Measurements from ENCODE around the gene CRLF1. TPM values are rescaled to one million over a fixed set of nuclear protein-coding genes. Genes with fewer than 3 reads are reported as not detected.
A peak's percentile ranks its signal among the peaks of the same experiment; 100 is the strongest.

Gene CRLF1
- total and polyA plus RNA-seq, 2 experiments from 2014 or later: 8.6 to 59.2 TPM

DNA sequence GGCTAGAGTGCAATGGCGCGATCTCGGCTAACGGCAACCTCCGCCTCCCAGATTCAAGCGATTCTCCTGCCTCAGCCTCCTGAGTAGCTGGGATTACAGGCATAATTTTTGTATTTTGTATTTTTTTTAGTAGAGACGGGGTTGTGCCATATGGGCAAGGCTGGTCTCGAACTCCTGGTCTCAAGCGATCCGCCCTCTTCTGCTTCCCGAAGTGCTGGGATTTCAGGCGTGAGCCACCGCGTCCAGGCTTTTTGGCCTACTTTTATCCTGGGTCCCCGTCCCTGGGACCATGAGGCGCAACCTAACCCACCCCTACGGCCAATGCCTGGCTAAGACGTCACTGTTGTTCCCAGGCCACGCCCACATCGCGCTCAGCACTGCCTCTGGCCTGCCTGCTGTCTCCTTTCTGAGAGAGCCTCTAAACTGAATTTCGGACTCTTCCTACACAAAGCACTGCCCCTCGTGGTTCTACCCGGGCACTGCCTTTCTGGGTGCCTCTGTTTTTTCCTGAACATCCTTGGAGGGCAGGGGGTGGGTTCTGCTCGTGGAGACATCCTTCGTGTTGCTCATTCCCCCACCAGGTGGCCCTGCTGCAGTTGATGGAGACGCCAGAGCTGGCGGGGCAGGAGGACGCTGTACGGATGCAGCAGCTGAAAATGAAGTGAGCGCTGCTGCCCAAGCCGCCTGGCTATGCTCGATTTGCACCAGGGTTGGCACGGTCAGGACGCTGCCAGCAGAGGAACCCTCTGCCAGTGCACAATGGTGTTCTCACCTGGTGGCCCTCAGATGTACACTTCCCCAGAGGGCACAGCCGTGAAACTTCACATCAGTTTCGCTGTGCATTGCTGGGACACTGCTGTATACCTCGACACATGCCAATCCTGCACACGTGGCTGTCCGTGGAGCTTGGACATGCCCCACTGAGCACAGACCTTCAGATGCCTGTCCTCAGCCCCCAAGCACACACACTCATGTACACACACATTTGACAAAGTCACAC, 16.0 kb downstream of the CRLF1 start:
- Histone ChIP-seq H3K27me3 (replicated peaks; ENCODE audit: insufficient read depth) (no peaks in the 10 kb centered on the region), H3K36me3 (ENCODE audit: low read depth) (no peaks in the 10 kb centered on the region), H3K9me2 (ENCODE audit: insufficient read depth) (no peaks in the 10 kb centered on the region), H2AFZ (no peak overlapping the region), H3F3A (ENCODE audit: insufficient read depth) (peaks cover 13% of the 10 kb centered on the region), H3K79me2 (ENCODE audit: insufficient read depth) (no peaks in the 10 kb centered on the region), H3K9ac (no peak overlapping the region), H3K9me3 (ENCODE audit: low read depth) (no peaks in the 10 kb centered on the region), H3K4me1 (ENCODE audit: insufficient read depth) (peaks cover 7% of the 10 kb centered on the region; the same call in 1 of the 2 replicates), H3K4me2 (ENCODE audit: unreplicated experiment) (peak overlapping the region; percentile 84), H4K20me1 (ENCODE audit: insufficient read depth) (no peaks in the 10 kb centered on the region), H3K27ac (no peak overlapping the region), H3K4me3 (peak overlapping the region; percentile 79; the same call in 1 of the 2 replicates)
- WGBS, 2 experiments (ENCODE audit: low coverage in 1 of 2, low lambda C conversion rate in 2 of 2, missing lambda C conversion rate in 2 of 2): 84 to 86% methylated on average over 40 of the region's 40 CpGs
- DNase-seq: no peak
- in situ Hi-C loops (cut with MboI): loop anchor here (25.0 kb wide), 1 partner anchor 128 kb away; no protein-coding TSS in a partner anchor
- TF ChIP-seq EZH2 (IDR thresholded peaks at IDR 0.05; ENCODE audit: insufficient read depth, poor library complexity, severe bottlenecking): no peak
- no peak for TF ChIP-seq EZH2phosphoT487 (IDR thresholded peaks at IDR 0.05; ENCODE audit: insufficient read depth, low read depth)

DNA sequence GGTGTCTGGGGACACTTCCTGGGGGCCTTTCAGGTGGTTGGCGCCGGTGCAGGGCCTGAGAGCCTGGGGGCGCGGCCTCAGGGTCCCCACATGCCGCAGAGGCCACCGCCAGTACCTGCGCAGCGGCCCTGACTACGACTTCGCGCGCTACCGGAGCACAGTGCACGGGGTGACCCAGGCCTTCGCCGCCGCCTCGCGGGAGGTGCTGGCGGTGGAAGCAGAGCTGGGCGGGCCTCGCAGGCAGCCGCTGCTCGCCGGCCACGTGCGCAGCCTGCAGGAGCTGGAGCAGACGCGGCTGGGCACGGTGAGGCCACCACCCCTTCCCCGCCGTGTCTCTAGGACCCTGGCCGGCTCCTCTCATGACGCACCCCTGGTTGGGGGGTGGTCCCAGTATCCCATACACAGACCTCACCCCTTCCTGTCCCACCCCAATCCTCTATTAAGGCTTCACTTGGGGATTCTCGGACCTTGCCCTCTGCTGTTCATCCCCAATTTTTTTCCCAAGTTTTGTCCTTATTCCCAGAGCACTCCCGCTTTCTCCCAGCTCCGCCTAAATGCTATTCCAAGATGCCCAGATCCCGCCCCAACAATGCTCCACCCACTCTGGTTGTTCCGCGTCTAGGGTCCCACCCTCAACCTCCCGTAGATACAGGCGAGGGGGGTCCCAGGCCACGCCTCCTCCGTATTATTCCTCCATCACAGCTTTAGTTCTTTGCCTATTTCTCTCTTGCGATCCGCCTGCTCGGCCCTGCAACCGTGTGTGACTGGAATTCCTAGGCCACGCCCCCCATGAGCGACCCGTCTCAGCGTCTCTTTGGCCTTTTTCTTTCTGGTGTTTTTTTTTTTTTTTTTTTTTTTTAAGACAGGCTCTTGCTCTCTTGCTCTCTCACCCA, 17.0 kb downstream of the CRLF1 start:
- Histone ChIP-seq H3K4me3 (peak overlapping the region; percentile 79), H4K20me1 (ENCODE audit: insufficient read depth) (no peaks in the 10 kb centered on the region), H3K79me2 (ENCODE audit: insufficient read depth) (no peaks in the 10 kb centered on the region), H3K4me1 (ENCODE audit: insufficient read depth) (peaks cover 7% of the 10 kb centered on the region; the same call in 1 of the 2 replicates), H3K9me2 (ENCODE audit: insufficient read depth) (no peaks in the 10 kb centered on the region), H3K36me3 (ENCODE audit: low read depth) (no peaks in the 10 kb centered on the region), H3K9me3 (ENCODE audit: low read depth) (no peaks in the 10 kb centered on the region), H2AFZ (peak overlapping the region; percentile 88), H3K27me3 (replicated peaks; ENCODE audit: insufficient read depth) (no peaks in the 10 kb centered on the region), H3K27ac (peak overlapping the region; percentile 65), H3K9ac (peak overlapping the region; percentile 76), H3F3A (ENCODE audit: insufficient read depth) (peaks cover 13% of the 10 kb centered on the region), H3K4me2 (ENCODE audit: unreplicated experiment) (peak overlapping the region; percentile 84)
- in situ Hi-C loops (cut with MboI): loop anchor here (25.0 kb wide), 1 partner anchor 127 kb away; no protein-coding TSS in a partner anchor
- peak; percentile 91 for DNase-seq
- TF ChIP-seq EZH2phosphoT487 (IDR thresholded peaks at IDR 0.05; ENCODE audit: insufficient read depth, low read depth) (no peak), EZH2 (IDR thresholded peaks at IDR 0.05; ENCODE audit: insufficient read depth, poor library complexity, severe bottlenecking) (no peak)
- WGBS, 2 experiments (ENCODE audit: low coverage in 1 of 2, low lambda C conversion rate in 2 of 2, missing lambda C conversion rate in 2 of 2): 8 to 9% methylated on average over 44 to 47 of the region's 52 CpGs

DNA sequence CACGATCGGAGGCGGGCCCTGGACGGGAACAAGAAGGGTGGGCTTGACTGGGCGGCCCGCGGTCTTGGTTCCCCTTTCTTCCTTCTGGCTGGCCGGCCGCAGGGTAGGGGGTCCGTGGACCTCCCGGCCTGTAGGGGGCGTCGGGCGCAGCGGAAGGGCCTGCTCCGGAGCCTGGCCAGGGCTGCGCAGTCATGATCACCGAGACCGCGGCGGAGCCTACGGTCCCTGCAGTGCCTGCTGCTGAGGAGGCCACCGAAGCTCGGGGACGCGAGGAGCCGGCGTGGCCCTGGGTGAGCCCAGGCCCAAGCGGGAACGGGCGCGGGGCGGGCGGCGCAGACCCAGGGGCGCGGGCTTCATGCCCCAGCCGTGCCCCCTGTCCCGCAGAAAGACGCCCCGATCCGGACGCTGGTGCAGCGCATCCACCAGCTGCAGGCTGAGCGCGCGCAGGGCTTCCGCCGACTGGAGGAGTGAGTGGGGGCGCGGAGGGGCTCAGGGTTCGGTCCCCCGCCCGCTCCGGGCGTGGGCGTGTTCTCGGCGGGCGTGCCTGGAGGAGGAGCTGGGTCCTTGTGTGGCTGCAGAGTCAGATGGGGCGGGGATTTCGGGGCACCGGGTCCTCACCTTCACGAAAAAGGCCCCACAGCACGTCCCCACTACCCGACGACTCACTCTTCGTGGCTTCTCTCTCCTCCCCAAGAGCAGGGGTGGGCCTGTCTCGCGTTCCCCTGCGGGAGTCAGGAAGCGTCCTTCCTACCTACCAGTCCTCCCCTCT, 17.8 kb downstream of the CRLF1 start, which contains the start of gene REX1BD:
Gene REX1BD, plus strand, starts transcription at position 188 of the 769 bp plus-strand sequence. Its CDS starts 4 bp downstream, at position 192.
- TF ChIP-seq EZH2 (IDR thresholded peaks at IDR 0.05; ENCODE audit: insufficient read depth, poor library complexity, severe bottlenecking) (no peak), EZH2phosphoT487 (IDR thresholded peaks at IDR 0.05; ENCODE audit: insufficient read depth, low read depth) (no peak)
- H2AFZ ChIP-seq: peak within 1 kb of the TSS; percentile 88
- peak within 1 kb of the TSS; percentile 79 for H3K4me3 ChIP-seq
- no peaks in the 10 kb centered on the region for H3K9me2 ChIP-seq (ENCODE audit: insufficient read depth)
- no peaks in the 10 kb centered on the region for H4K20me1 ChIP-seq (ENCODE audit: insufficient read depth)
- H3K36me3 ChIP-seq (ENCODE audit: low read depth): no peaks in the 10 kb centered on the region
- peak within 1 kb of the TSS; percentile 84 for H3K4me2 ChIP-seq (ENCODE audit: unreplicated experiment)
- H3K27me3 ChIP-seq (replicated peaks; ENCODE audit: insufficient read depth): no peaks in the 10 kb centered on the region
- DNase-seq: peak; percentile 87
- in situ Hi-C loops (cut with MboI): loop anchor here (25.0 kb wide), 1 partner anchor 126 kb away; no protein-coding TSS in a partner anchor
- 0 to 2% methylated on average over 57 to 71 of the region's 72 CpGs for WGBS, 2 experiments (ENCODE audit: low coverage in 1 of 2, low lambda C conversion rate in 2 of 2, missing lambda C conversion rate in 2 of 2)
- H3K79me2 ChIP-seq (ENCODE audit: insufficient read depth): no peaks in the 10 kb centered on the region
- H3K4me1 ChIP-seq (ENCODE audit: insufficient read depth): peaks cover 7% of the 10 kb centered on the region; the same call in 1 of the 2 replicates
- no peaks in the 10 kb centered on the region for H3K9me3 ChIP-seq (ENCODE audit: low read depth)
- H3K9ac ChIP-seq: peak within 1 kb of the TSS; percentile 76
- peak within 1 kb of the TSS; percentile 65 for H3K27ac ChIP-seq
- H3F3A ChIP-seq (ENCODE audit: insufficient read depth): peaks cover 13% of the 10 kb centered on the region

Data from GM23248 (cell line).